Activated CD8-positive, alpha-beta T cell treated with anti-CD3 and anti-CD28 coated beads for 36 hours (primary cell): ENCODE results near the gene GPR176. TPM values are rescaled to one million over a fixed set of nuclear protein-coding genes. Genes with fewer than 3 reads are reported as not detected.

Source experiments
- ATAC-seq: fragments of 200-7000 bp; cut with Tn5 transposase; one replicate; pipeline ENCODE4 v1.10.0; 2021; ENCODE audit warnings: mild to moderate bottlenecking, moderate library complexity
- CTCF ChIA-PET: fragments of 350-600 bp; sonication (Branson Sonifier 250); formaldehyde crosslinking; loops from one replicate; lab custom pipeline; 2021; ENCODE audit warnings: antibody characterized with exemption; lab: Charles Lee
- POLR2A ChIA-PET: fragments of 350-600 bp; sonication (Branson Sonifier 250); formaldehyde crosslinking; loops from one replicate; lab custom pipeline; 2021; ENCODE audit warnings: antibody characterized with exemption; lab: Charles Lee
- DNase-seq: peaks from one replicate; pipeline ENCODE4 v3.0.0-alpha.2; 2020
- H3K27ac Mint-ChIP-seq: one replicate; pipeline ENCODE4 v1.8.0; 2021; ENCODE audit warnings: mild to moderate bottlenecking, mixed read lengths
- H3K27me3 Mint-ChIP-seq: one replicate; pipeline ENCODE4 v1.8.0; 2021; ENCODE audit warnings: mixed read lengths
- H3K36me3 Mint-ChIP-seq: one replicate; pipeline ENCODE4 v1.8.0; 2021; ENCODE audit warnings: low read depth, mixed read lengths
- H3K4me1 Mint-ChIP-seq: one replicate; pipeline ENCODE4 v1.8.0; 2021; ENCODE audit warnings: low read depth, mixed read lengths
- H3K4me3 Mint-ChIP-seq: one replicate; pipeline ENCODE4 v1.8.0; 2021; ENCODE audit warnings: mild to moderate bottlenecking, moderate library complexity, mixed read lengths
- H3K9me3 Mint-ChIP-seq: one replicate; pipeline ENCODE4 v1.8.0; 2021; ENCODE audit warnings: mixed read lengths
- CTCF ChIP-seq: fragments of 200-600 bp; IDR thresholded peaks from one replicate; pipeline ENCODE4 v1.8.0; 2022; ENCODE audit warnings: antibody characterized with exemption, mild to moderate bottlenecking
- intact Hi-C: fragments of 100-400 bp; cut with micrococcal nuclease; formaldehyde crosslinking; loops from one replicate; pipeline ENCODE4 v1.10.0; 2022
- total RNA-seq, 2 experiments: library from RNA; stranded (reverse); gene quantifications; one replicate each; pipeline ENCODE4 v1.2.3, GENCODE V29; 2021

GPR176 gene
- total RNA-seq, 2 experiments from 2014 or later, result 0.13 to 0.16 TPM

GRCh38 chr15:39808909-39809308 lies 111.2 kb downstream of the GPR176 start:
- Mint-ChIP-seq H3K4me3 (no peak overlapping the region), H3K36me3 (no peaks in the 10 kb centered on the region), H3K9me3 (no peaks in the 10 kb centered on the region), H3K27ac (no peak overlapping the region), H3K27me3 (peaks cover 14% of the 10 kb centered on the region), H3K4me1 (no peaks in the 10 kb centered on the region)
- ChIA-PET POLR2A (no interaction called here), CTCF (no interaction called here)
- intact Hi-C loops, result no loop called here
- TF ChIP-seq CTCF, result no peak
- DNase-seq, result no peak
- no peak for ATAC-seq

- TF ChIP-seq CTCF, result no peak
- no peak for ATAC-seq
- no peak overlapping the region for H3K27ac Mint-ChIP-seq
- DNase-seq, result no peak
- intact Hi-C loops, result no loop called here
- peaks cover 15% of the 10 kb centered on the region for H3K27me3 Mint-ChIP-seq
- H3K9me3 Mint-ChIP-seq, result no peaks in the 10 kb centered on the region
- H3K36me3 Mint-ChIP-seq, result no peaks in the 10 kb centered on the region
- H3K4me3 Mint-ChIP-seq, result no peak overlapping the region
- H3K4me1 Mint-ChIP-seq, result no peaks in the 10 kb centered on the region
- ChIA-PET POLR2A (no interaction called here), CTCF (no interaction called here)
Observed at GRCh38 chr15:39807791-39808190, 112.3 kb downstream of the GPR176 start.

- Mint-ChIP-seq H3K36me3 (no peaks in the 10 kb centered on the region), H3K9me3 (no peaks in the 10 kb centered on the region), H3K27me3 (peaks cover 16% of the 10 kb centered on the region), H3K4me3 (no peak overlapping the region), H3K4me1 (no peaks in the 10 kb centered on the region), H3K27ac (no peak overlapping the region)
- CTCF ChIA-PET, result no interaction called here
- no peak for TF ChIP-seq CTCF
- intact Hi-C loops, result no loop called here
- POLR2A ChIA-PET, result no interaction called here
- ATAC-seq (no peak), DNase-seq (no peak)
Observed at GRCh38 chr15:39804026-39804425, 116.0 kb downstream of the GPR176 start.

- CTCF ChIA-PET, result interaction anchor here (1.2 kb wide), 1 partner anchor 13 kb away, joined by 4 read pairs; no protein-coding TSS in a partner anchor
Observed at GRCh38 chr15:39803016-39803415, 117.0 kb downstream of the GPR176 start.

More at GRCh38 chr15:39803016-39803415, 117.0 kb downstream of the GPR176 start:
- no peak overlapping the region for H3K4me3 Mint-ChIP-seq
- POLR2A ChIA-PET, result no interaction called here
- no peak overlapping the region for H3K27ac Mint-ChIP-seq
- H3K4me1 Mint-ChIP-seq, result no peaks in the 10 kb centered on the region
- H3K27me3 Mint-ChIP-seq, result peaks cover 11% of the 10 kb centered on the region
- no peak for DNase-seq
- TF ChIP-seq CTCF, result no peak
- no peaks in the 10 kb centered on the region for H3K36me3 Mint-ChIP-seq
- intact Hi-C loops, result no loop called here
- no peaks in the 10 kb centered on the region for H3K9me3 Mint-ChIP-seq
- no peak for ATAC-seq
